Measurements from ENCODE around the gene GCDH.
"Not testable (repeated sequence)": the region's sequence is repeated elsewhere in the genome, so short reads cannot be mapped to it uniquely, and the experiment has no call there.

Gene GCDH

GRCh38 chr19:12890787-12891552 is at the start of gene GCDH:
GCDH (plus strand) TSS chr19:12891160; CDS start chr19:12891305, 145 bp downstream.
- DNase-seq = peak; percentile 98

DNA sequence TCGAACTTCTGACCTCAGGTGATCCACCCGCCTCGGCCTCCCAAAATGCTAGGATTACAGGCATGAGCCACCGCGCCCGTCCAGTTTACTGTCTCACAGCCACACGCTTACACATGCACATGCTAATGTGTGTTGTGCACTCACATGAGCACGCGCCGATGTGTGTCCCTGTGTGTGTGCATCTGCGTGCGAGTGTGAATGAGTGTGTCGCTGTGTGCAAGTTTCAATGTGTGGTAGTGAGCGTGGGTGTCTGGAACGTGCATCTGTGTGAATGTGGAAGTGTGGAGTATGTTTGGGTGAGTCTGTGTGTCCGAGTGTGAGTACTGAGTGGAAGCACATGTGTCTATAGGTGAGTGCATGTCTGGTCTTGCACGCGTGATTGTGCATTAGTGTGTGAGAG is 48.4 kb upstream of the GCDH start:
- no peak for DNase-seq

GRCh38 chr19:12843328-12843727 is 47.6 kb upstream of the GCDH start:
- no peak for DNase-seq

GRCh38 chr19:12843999-12844732 is 46.8 kb upstream of the GCDH start:
- DNase-seq = no peak

DNA sequence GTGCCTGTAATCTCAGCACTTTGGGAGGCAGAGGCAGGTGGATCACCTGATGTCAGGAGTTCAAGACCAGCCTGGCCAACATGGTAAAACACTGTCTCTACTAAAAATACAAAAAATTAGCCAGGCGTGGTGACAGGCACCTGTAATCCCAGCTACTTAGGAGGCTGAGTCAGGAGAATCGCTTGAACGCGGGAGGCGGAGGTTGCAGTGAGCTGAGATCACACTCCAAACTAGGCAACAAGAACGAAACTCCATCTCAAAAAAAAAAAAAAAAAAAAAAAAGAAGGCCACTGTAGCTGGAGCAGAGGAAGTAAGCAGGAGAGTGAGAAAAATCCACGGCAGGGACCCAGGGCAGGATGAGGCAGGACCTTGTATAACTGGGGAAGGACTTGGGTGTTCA is 44.3 kb upstream of the GCDH start:
- not testable (repeated sequence) for DNase-seq

DNA sequence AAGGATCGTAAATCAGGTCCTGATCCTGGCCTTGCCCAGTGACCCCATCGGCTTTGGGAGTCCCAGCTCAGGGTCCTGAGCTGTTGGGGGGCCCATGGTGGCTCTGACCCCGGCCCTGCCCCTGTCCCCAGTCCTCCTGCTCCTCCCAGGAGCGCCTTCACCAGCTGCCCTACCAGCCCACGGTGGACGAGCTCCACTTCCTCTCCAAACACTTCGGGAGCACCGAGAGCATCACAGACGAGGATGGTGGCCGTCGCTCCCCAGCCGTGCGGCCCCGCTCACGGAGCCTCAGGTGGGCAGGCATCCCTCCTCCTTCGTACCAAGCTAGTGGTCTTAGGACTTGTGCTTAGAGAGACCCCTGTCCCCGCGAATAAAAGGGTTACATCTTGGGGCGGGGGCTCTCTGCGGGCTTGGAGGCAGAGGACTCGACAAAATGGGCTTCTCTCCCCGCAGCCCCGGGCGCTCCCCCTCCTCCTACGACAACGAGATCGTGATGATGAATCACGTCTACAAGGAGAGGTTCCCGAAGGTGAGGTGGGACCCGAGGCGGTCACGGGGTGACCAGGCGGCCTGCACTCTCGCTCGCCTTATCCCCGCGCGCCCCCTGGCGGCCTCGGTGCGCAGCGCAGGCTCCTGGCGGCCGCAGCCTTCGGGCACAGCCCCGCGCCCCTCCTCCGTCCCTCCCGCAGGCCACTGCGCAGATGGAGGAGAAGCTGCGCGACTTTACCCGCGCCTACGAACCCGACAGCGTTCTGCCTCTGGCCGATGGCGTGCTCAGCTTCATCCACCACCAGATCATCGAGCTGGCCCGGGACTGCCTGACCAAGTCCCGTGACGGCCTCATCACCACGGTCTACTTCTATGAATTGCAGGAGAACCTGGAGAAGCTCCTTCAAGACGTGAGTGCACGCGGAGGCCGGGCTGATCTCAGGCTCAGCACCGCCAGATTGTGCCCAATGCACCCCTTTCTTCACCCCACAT is 43.5 kb upstream of the GCDH start:
- peak; percentile 58 for DNase-seq

DNA sequence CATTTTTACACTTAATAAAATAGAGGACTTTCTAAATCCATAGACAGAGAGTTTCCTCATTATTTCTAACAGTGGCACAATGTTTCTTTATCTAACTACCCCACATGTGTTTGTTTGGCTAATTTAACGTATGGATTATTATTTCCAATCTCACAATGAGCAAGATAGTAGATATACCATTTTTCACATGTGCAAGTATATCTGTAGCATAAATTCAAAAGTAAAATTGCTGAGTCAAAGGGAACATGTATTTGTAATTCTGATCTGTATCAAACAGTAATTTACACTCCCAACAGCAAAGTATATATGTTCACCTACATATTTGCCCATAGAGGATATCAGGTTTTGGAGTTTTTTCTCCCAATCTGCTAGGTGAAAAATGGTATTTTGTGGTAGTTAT is 34.3 kb upstream of the GCDH start:
- DNase-seq = no peak

- no peak for DNase-seq
Observed at GRCh38 chr19:12858041-12858928, 32.7 kb upstream of the GCDH start.

DNA sequence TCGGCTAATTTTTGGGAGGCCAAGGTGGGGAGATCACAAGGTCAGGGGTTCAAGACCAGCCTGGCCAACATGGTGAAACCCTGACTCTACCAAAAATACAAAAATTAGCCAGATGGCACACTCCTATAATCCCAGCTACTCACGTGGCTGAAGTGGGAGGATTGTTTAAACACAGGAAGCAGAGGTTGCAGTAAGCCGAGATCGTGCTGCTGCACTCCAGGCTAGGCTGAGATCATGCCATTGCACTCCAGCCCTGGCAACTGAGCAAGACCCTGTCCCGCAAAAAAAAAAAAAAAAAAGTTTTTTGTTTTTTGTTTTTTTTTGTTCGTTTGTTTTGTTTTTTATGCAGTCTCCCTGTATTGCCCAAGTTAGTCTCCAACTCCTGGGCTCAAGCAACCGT is 31.4 kb upstream of the GCDH start:
- no peak for DNase-seq

- no peak for DNase-seq
Observed at GRCh38 chr19:12864143-12864542, 26.8 kb upstream of the GCDH start.

DNA sequence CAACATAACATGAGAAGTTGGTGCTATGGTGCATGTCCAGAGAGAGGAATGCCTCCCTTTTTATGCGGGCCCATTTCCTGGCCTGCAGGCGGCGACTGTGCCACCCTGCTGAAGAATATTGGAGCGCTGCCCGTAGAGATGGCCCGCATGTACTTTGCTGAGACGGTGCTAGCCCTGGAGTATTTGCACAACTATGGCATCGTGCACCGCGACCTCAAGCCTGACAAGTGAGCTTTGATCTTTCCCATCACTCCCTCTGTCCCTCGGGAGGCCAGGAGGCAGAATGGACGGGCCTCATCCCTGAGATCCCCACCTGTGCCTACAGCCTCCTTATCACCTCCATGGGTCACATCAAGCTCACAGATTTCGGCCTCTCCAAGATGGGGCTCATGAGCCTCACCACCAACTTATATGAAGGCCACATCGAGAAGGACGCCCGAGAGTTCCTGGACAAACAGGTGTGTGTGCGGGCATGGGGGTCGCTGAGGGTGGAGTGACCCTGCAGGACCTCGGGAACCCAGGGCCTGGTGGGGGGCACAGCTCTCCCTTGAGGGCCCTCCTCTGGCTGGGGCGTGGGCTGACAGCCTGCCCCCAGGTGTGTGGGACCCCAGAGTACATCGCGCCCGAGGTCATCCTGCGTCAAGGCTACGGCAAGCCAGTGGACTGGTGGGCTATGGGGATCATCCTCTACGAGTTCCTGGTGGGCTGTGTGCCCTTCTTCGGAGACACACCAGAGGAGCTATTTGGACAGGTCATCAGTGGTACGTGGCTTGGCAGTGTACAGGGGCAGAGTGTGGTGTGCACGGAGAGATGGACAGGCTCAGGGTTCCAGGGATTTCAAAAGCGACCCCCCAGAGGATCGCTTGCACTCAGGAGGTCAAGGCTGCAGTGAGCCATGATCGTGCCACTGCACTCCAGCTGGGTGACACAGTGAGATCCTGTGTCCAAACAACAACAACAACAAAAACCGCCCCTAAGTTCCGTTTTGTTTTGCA is 25.9 kb upstream of the GCDH start:
- DNase-seq = no peak

- DNase-seq = no peak
Observed at GRCh38 chr19:12865746-12866415, 25.1 kb upstream of the GCDH start.

GRCh38 chr19:12866416-12867119 is 24.4 kb upstream of the GCDH start:
- no peak for DNase-seq

DNA sequence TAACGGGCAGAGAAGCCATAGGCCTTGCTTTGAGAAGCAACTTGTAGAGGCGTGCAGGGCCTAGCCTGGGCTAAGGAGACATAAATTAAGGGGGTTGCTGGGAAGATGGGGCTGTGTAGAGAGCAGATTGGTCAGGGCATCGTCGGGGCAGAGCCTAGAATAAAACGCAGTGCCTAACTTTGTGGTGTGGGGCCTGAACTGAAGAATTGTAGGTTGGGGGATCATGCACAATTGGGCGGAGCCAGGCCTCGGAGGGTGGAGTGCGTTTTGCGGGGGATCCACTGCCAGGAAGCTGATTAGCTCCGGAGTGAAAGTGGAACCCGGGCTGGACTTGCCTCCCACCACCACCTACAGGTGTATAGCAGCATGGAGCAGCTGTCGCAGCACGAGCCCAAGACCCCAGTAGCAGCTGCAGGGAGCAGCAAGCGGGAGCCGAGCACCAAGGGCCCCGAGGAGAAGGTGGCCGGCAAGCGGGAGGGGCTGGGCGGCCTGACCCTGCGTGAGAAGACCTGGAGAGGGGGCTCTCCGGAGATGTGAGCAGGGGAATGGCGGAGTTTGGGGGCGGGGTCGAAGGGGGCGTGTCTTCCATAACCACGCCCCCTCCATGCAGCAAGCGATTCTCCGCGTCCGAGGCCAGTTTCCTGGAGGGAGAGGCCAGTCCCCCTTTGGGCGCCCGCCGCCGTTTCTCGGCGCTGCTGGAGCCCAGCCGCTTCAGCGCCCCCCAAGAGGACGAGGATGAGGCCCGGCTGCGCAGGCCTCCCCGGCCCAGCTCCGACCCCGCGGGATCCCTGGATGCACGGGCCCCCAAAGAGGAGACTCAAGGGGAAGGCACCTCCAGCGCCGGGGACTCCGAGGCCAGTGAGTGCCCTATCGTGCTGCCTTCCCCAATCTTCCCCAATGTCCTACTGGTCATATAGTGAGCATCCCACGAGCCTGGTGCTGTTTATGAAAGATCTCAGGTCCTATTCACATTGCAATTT is 23.6 kb upstream of the GCDH start:
- no peak for DNase-seq

DNA sequence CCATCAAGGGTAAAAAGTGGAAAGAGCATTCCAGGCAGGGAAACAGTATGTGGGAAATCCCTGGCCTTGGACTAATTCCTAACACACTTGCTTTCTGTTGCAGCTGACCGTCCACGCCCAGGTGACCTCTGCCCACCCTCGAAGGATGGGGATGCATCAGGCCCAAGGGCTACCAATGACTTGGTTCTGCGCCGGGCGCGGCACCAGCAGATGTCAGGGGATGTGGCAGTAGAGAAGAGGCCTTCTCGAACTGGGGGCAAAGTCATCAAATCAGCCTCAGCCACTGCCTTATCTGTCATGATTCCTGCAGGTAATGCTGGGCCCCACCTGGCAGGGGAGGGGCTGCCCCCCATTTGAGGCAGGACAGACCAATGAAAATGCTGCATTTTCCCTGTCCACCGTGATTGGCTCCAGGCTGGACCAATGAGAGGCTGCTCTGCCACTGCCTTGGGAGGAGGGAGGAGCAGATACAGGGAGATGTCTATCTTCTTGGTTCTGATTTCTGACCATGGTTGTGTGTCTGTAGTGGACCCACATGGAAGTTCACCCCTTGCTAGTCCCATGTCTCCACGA is 22.3 kb upstream of the GCDH start:
- no peak for DNase-seq

DNA sequence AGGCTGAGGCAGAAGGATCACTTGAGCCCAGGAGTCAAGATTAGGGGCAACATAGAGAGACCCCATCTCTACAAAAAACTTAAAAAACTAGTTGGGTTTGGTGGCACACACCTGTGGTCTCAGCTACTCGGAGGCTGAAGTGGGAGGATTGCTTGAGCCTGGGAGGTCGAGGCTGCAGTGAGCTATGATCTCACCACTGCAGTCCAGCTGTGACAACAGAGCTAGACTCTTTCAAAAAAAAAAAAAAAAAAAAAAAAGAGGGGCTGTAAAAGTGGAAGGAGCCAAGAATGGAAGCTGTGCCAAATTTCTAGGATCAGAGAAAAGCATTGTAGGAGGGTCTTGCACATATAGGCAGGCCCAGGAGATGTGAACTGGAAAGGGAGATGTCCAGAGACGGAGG is 19.3 kb upstream of the GCDH start:
- DNase-seq = no peak

GRCh38 chr19:12872255-12872654 is 18.7 kb upstream of the GCDH start:
- DNase-seq = no peak
